ENCODE data around the gene SPAG16.

The SPAG16 gene

GRCh38 chr2:213816583-213816982, 532.3 kb downstream of the SPAG16 start:
- TF ChIP-seq GATA3 (IDR thresholded peaks at IDR 0.05; ENCODE audit: low read depth, low read length) (no peak), GATA2 (IDR thresholded peaks at IDR 0.05; ENCODE audit: low read depth, low read length) (no peak)

GRCh38 chr2:213818436-213818835, 534.2 kb downstream of the SPAG16 start:
- TF ChIP-seq GATA3 (IDR thresholded peaks at IDR 0.05; ENCODE audit: low read depth, low read length) (no peak), GATA2 (IDR thresholded peaks at IDR 0.05; ENCODE audit: low read depth, low read length) (no peak)

GRCh38 chr2:213834331-213834730, 550.1 kb downstream of the SPAG16 start:
- TF ChIP-seq GATA2 (IDR thresholded peaks at IDR 0.05; ENCODE audit: low read depth, low read length) (no peak), GATA3 (IDR thresholded peaks at IDR 0.05; ENCODE audit: low read depth, low read length) (no peak)

GRCh38 chr2:213834746-213835145, 550.5 kb downstream of the SPAG16 start:
- no peak for TF ChIP-seq GATA2 (IDR thresholded peaks at IDR 0.05; ENCODE audit: low read depth, low read length)
- no peak for TF ChIP-seq GATA3 (IDR thresholded peaks at IDR 0.05; ENCODE audit: low read depth, low read length)

- no peak for TF ChIP-seq GATA3 (IDR thresholded peaks at IDR 0.05; ENCODE audit: low read depth, low read length)
- TF ChIP-seq GATA2 (IDR thresholded peaks at IDR 0.05; ENCODE audit: low read depth, low read length), result no peak
Measured at GRCh38 chr2:213846856-213847255, 562.6 kb downstream of the SPAG16 start.

- TF ChIP-seq GATA3 (IDR thresholded peaks at IDR 0.05; ENCODE audit: low read depth, low read length) (no peak), GATA2 (IDR thresholded peaks at IDR 0.05; ENCODE audit: low read depth, low read length) (no peak)
Measured at GRCh38 chr2:213847316-213847715, 563.1 kb downstream of the SPAG16 start.

GRCh38 chr2:213848631-213849030, 564.4 kb downstream of the SPAG16 start:
- TF ChIP-seq GATA3 (IDR thresholded peaks at IDR 0.05; ENCODE audit: low read depth, low read length) (no peak), GATA2 (IDR thresholded peaks at IDR 0.05; ENCODE audit: low read depth, low read length) (no peak)

- TF ChIP-seq GATA3 (IDR thresholded peaks at IDR 0.05; ENCODE audit: low read depth, low read length) (no peak), GATA2 (IDR thresholded peaks at IDR 0.05; ENCODE audit: low read depth, low read length) (no peak)
Measured at GRCh38 chr2:213861638-213862037, 577.4 kb downstream of the SPAG16 start.

GRCh38 chr2:213862407-213863076, 578.3 kb downstream of the SPAG16 start:
- TF ChIP-seq GATA2 (IDR thresholded peaks at IDR 0.05; ENCODE audit: low read depth, low read length), result no peak
- TF ChIP-seq GATA3 (IDR thresholded peaks at IDR 0.05; ENCODE audit: low read depth, low read length), result no peak

GRCh38 chr2:213863541-213863940, 579.3 kb downstream of the SPAG16 start:
- no peak for TF ChIP-seq GATA2 (IDR thresholded peaks at IDR 0.05; ENCODE audit: low read depth, low read length)
- TF ChIP-seq GATA3 (IDR thresholded peaks at IDR 0.05; ENCODE audit: low read depth, low read length), result no peak

GRCh38 chr2:213868526-213868925, 584.3 kb downstream of the SPAG16 start:
- TF ChIP-seq GATA3 (IDR thresholded peaks at IDR 0.05; ENCODE audit: low read depth, low read length), result no peak
- TF ChIP-seq GATA2 (IDR thresholded peaks at IDR 0.05; ENCODE audit: low read depth, low read length), result no peak

- TF ChIP-seq GATA3 (IDR thresholded peaks at IDR 0.05; ENCODE audit: low read depth, low read length), result no peak
- no peak for TF ChIP-seq GATA2 (IDR thresholded peaks at IDR 0.05; ENCODE audit: low read depth, low read length)
Measured at GRCh38 chr2:213885485-213885884, 601.2 kb downstream of the SPAG16 start.

GRCh38 chr2:213914510-213914909, 630.2 kb downstream of the SPAG16 start:
- TF ChIP-seq GATA3 (IDR thresholded peaks at IDR 0.05; ENCODE audit: low read depth, low read length), result no peak
- no peak for TF ChIP-seq GATA2 (IDR thresholded peaks at IDR 0.05; ENCODE audit: low read depth, low read length)

- no peak for TF ChIP-seq GATA2 (IDR thresholded peaks at IDR 0.05; ENCODE audit: low read depth, low read length)
- no peak for TF ChIP-seq GATA3 (IDR thresholded peaks at IDR 0.05; ENCODE audit: low read depth, low read length)
Measured at GRCh38 chr2:213920014-213920413, 635.8 kb downstream of the SPAG16 start.

GRCh38 chr2:213923543-213923942, 639.3 kb downstream of the SPAG16 start:
- TF ChIP-seq GATA3 (IDR thresholded peaks at IDR 0.05; ENCODE audit: low read depth, low read length) (no peak), GATA2 (IDR thresholded peaks at IDR 0.05; ENCODE audit: low read depth, low read length) (no peak)

- TF ChIP-seq GATA3 (IDR thresholded peaks at IDR 0.05; ENCODE audit: low read depth, low read length) (no peak), GATA2 (IDR thresholded peaks at IDR 0.05; ENCODE audit: low read depth, low read length) (no peak)
Measured at GRCh38 chr2:213934560-213934959, 650.3 kb downstream of the SPAG16 start.

Measured in SH-SY5Y (cell line).